Gastrocnemius medialis (tissue), 4 donors: Measurements from ENCODE around the gene MACROD2.

Experiments
- POLR2A ChIP-seq, 2 donors: fragments of 450-650 bp; IDR thresholded peaks; one replicate each; pipeline ENCODE4 v1.6.1; 2017; ENCODE audit warnings: antibody characterized with exemption in 2 of 2, mild to moderate bottlenecking in 2 of 2, moderate library complexity in 2 of 2
- TF ChIP-seq, protein P1 (sequence below), 5 experiments: fragments of 450-650 bp in 3 of 5; fragments of 200-600 bp in 2 of 5; sonication (generic) in 2 of 5; IDR thresholded peaks in 4 of 5; conservative IDR thresholded peaks in 1 of 5; 1 replicate in 4 of 5; 2 replicates in 1 of 5; pipeline ENCODE4 v1.5.1; 2016 to 2019; ENCODE audit warnings: antibody characterized with exemption in 5 of 5, mild to moderate bottlenecking in 3 of 5, moderate library complexity in 3 of 5

DNA sequence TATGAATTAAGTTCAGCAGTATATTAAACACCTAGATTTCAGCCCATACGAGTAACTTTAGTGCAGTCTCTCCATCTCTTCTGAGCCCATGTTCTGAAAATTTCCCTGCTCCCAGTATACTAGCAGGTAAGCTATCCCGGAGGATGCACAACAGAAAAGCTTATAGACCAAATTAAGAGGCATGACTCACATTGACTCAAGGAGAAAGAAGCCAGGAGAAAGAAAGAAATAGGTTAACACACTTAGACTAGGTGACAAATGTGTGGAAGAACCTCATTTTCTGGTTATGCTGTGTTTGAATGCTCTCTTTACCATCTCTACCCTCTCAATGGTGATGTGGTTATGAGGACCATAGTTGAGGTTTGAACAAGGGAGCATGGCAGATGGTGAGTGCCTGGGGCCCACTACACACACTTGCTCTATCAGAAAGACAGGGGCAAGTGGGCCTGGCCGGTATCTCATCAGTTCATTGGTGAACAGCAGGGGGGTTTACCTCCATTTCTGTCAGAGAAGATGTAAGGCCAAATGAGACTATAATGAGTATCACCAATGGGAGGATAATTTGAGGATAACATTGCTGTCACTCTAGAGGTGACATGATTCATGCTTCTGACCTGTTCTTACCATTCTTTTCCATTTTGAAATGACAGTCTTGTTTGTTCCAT lies 1244.4 kb downstream of the MACROD2 start:
- TF ChIP-seq, protein P1, sequence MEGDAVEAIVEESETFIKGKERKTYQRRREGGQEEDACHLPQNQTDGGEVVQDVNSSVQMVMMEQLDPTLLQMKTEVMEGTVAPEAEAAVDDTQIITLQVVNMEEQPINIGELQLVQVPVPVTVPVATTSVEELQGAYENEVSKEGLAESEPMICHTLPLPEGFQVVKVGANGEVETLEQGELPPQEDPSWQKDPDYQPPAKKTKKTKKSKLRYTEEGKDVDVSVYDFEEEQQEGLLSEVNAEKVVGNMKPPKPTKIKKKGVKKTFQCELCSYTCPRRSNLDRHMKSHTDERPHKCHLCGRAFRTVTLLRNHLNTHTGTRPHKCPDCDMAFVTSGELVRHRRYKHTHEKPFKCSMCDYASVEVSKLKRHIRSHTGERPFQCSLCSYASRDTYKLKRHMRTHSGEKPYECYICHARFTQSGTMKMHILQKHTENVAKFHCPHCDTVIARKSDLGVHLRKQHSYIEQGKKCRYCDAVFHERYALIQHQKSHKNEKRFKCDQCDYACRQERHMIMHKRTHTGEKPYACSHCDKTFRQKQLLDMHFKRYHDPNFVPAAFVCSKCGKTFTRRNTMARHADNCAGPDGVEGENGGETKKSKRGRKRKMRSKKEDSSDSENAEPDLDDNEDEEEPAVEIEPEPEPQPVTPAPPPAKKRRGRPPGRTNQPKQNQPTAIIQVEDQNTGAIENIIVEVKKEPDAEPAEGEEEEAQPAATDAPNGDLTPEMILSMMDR (IDR thresholded peaks at IDR 0.05 in 4 of 5, conservative IDR thresholded peaks at IDR 0.05 in 1 of 5): no peak
- no peak for TF ChIP-seq POLR2A (IDR thresholded peaks at IDR 0.05)
